ENCODE results near the gene ADPGK.

- TF ChIP-seq EZH2 (IDR thresholded peaks at IDR 0.05; ENCODE audit: borderline replicate concordance, insufficient read depth, low read depth, low read length, poor library complexity, severe bottlenecking), result no peak
- no peak for TF ChIP-seq CTCF (IDR thresholded peaks at IDR 0.05)
Measured at GRCh38 chr15:72749700-72750099, 33.9 kb downstream of the ADPGK start.
